Amniotic epithelial cell (primary cell): ENCODE data around the gene C6orf62.
"Not testable (repeated sequence)": the region's sequence is repeated elsewhere in the genome, so short reads cannot be mapped to it uniquely, and the experiment has no call there.

ENCODE experiments used
- DNase-seq: peaks from one replicate; pipeline ENCODE4 v3.0.0-alpha.2; 2010; ENCODE audit warnings: low read depth

C6orf62 gene

GRCh38 chr6:24743265-24743943 is 24.4 kb upstream of the C6orf62 start:
- DNase-seq = peak; percentile 98

GRCh38 chr6:24742216-24742738 is 23.3 kb upstream of the C6orf62 start:
- DNase-seq = no peak

GRCh38 chr6:24740861-24741260 is 21.9 kb upstream of the C6orf62 start:
- DNase-seq = no peak

- no peak for DNase-seq
Measured at GRCh38 chr6:24738741-24739140, 19.8 kb upstream of the C6orf62 start.

- DNase-seq = not testable (repeated sequence)
Measured at GRCh38 chr6:24734710-24735109, 15.8 kb upstream of the C6orf62 start.

- no peak for DNase-seq
Measured at GRCh38 chr6:24734166-24734565, 15.2 kb upstream of the C6orf62 start.

- not testable (repeated sequence) for DNase-seq
Measured at GRCh38 chr6:24731456-24732134, 12.6 kb upstream of the C6orf62 start.

GRCh38 chr6:24730653-24731052 is 11.7 kb upstream of the C6orf62 start:
- not testable (repeated sequence) for DNase-seq

GRCh38 chr6:24723270-24723669 is 4.3 kb upstream of the C6orf62 start:
- DNase-seq = no peak

GRCh38 chr6:24721461-24722215 is 2.7 kb upstream of the C6orf62 start:
- peak; percentile 84 for DNase-seq

GRCh38 chr6:24720604-24721460 is 1.9 kb upstream of the C6orf62 start:
- peak; percentile 99 for DNase-seq

- no peak for DNase-seq
Measured at GRCh38 chr6:24720131-24720603, 1.2 kb upstream of the C6orf62 start.

- no peak for DNase-seq
Measured at GRCh38 chr6:24718449-24719124, 367 bp downstream of the C6orf62 start.

- DNase-seq = not testable (repeated sequence)
Measured at GRCh38 chr6:24716602-24717148, 2.3 kb downstream of the C6orf62 start.

- DNase-seq = no peak
Measured at GRCh38 chr6:24710519-24711303, 8.2 kb downstream of the C6orf62 start.

- no peak for DNase-seq
Measured at GRCh38 chr6:24709014-24709711, 9.8 kb downstream of the C6orf62 start.

- DNase-seq = no peak
Measured at GRCh38 chr6:24708612-24709011, 10.3 kb downstream of the C6orf62 start.

GRCh38 chr6:24704468-24704867 is 14.5 kb downstream of the C6orf62 start:
- DNase-seq = no peak

GRCh38 chr6:24702720-24703282 is 16.2 kb downstream of the C6orf62 start:
- DNase-seq = no peak
